GM06990 (cell line): ENCODE data around the gene SDR9C7.
"Not testable (repeated sequence)": the region's sequence is repeated elsewhere in the genome, so short reads cannot be mapped to it uniquely, and the experiment has no call there.

Experiments used
- DNase-seq: peaks from one replicate; pipeline ENCODE4 v3.0.0-alpha.2; 2011; ENCODE audit not compliant: insufficient read length; ENCODE audit errors: extremely low read depth
- H3K27me3 ChIP-seq: replicated peaks from 2 replicates; pipeline ENCODE4 v1.6.0; 2011; ENCODE audit warnings: low read length; ENCODE audit not compliant: control insufficient read depth, insufficient read depth
- H3K36me3 ChIP-seq: 2 replicates; pipeline ENCODE4 v1.5.1; 2011; ENCODE audit warnings: low read length; ENCODE audit not compliant: control insufficient read depth, insufficient read depth
- H3K4me3 ChIP-seq: replicated peaks from 2 replicates; pipeline ENCODE4 v1.5.1; 2011; ENCODE audit warnings: low read depth, mild to moderate bottlenecking, control low read depth, low read length
- CTCF ChIP-seq: IDR thresholded peaks from 2 replicates; pipeline ENCODE4 v1.5.1; 2011; ENCODE audit warnings: low read length, control low read depth, mild to moderate bottlenecking, inconsistent platforms; ENCODE audit not compliant: insufficient read depth, poor library complexity, severe bottlenecking

SDR9C7 gene

GRCh38 chr12:56898938-56899337, 35.3 kb downstream of the SDR9C7 start:
- Histone ChIP-seq H3K36me3 (no peaks in the 10 kb centered on the region), H3K27me3 (no peaks in the 10 kb centered on the region), H3K4me3 (no peak overlapping the region)
- DNase-seq = no peak
- no peak for TF ChIP-seq CTCF

- H3K36me3 ChIP-seq = no peaks in the 10 kb centered on the region
- no peak for TF ChIP-seq CTCF
- no peaks in the 10 kb centered on the region for H3K27me3 ChIP-seq
- H3K4me3 ChIP-seq = no peak overlapping the region
- DNase-seq = no peak
Observed at GRCh38 chr12:56897844-56898361, 36.3 kb downstream of the SDR9C7 start.

GRCh38 chr12:56896082-56896481, 38.1 kb downstream of the SDR9C7 start:
- TF ChIP-seq CTCF = no peak
- no peaks in the 10 kb centered on the region for H3K36me3 ChIP-seq
- H3K27me3 ChIP-seq = no peaks in the 10 kb centered on the region
- DNase-seq = no peak
- no peak overlapping the region for H3K4me3 ChIP-seq

GRCh38 chr12:56894698-56895368, 39.4 kb downstream of the SDR9C7 start:
- no peaks in the 10 kb centered on the region for H3K36me3 ChIP-seq
- H3K4me3 ChIP-seq = no peak overlapping the region
- no peaks in the 10 kb centered on the region for H3K27me3 ChIP-seq
- no peak for TF ChIP-seq CTCF
- DNase-seq = no peak

- not testable (repeated sequence) for H3K36me3 ChIP-seq, H3K27me3 ChIP-seq, H3K4me3 ChIP-seq, DNase-seq
Observed at GRCh38 chr12:56891885-56892284, 42.3 kb downstream of the SDR9C7 start.

- TF ChIP-seq CTCF = no peak
- Histone ChIP-seq H3K27me3 (no peaks in the 10 kb centered on the region), H3K4me3 (no peak overlapping the region), H3K36me3 (no peaks in the 10 kb centered on the region)
- no peak for DNase-seq
Observed at GRCh38 chr12:56886319-56886718, 47.9 kb downstream of the SDR9C7 start.
